Measurements from ENCODE around the gene TNF.

- TF ChIP-seq, protein P1, sequence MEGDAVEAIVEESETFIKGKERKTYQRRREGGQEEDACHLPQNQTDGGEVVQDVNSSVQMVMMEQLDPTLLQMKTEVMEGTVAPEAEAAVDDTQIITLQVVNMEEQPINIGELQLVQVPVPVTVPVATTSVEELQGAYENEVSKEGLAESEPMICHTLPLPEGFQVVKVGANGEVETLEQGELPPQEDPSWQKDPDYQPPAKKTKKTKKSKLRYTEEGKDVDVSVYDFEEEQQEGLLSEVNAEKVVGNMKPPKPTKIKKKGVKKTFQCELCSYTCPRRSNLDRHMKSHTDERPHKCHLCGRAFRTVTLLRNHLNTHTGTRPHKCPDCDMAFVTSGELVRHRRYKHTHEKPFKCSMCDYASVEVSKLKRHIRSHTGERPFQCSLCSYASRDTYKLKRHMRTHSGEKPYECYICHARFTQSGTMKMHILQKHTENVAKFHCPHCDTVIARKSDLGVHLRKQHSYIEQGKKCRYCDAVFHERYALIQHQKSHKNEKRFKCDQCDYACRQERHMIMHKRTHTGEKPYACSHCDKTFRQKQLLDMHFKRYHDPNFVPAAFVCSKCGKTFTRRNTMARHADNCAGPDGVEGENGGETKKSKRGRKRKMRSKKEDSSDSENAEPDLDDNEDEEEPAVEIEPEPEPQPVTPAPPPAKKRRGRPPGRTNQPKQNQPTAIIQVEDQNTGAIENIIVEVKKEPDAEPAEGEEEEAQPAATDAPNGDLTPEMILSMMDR (conservative IDR thresholded peaks at IDR 0.05 in 1 of 2, IDR thresholded peaks at IDR 0.05 in 1 of 2; ENCODE audit: low read depth in 1 of 2, low read length in 2 of 2), result no peak
- TF ChIP-seq EZH2 (IDR thresholded peaks at IDR 0.05; ENCODE audit: low read length, missing control alignments), result no peak
These were observed 17.1 kb upstream of the TNF start for GRCh38 chr6:31558318-31558625.

Data from fibroblast of lung (primary cell).